ENCODE results near the gene IFITM2. TPM values are rescaled to one million over a fixed set of nuclear protein-coding genes. Genes with fewer than 3 reads are reported as not detected.

The IFITM2 gene
- total and polyA plus RNA-seq, 2 donors (not counting 1 experiment from before 2014, with no cell fraction given) = 51.2 to 714 TPM

DNA sequence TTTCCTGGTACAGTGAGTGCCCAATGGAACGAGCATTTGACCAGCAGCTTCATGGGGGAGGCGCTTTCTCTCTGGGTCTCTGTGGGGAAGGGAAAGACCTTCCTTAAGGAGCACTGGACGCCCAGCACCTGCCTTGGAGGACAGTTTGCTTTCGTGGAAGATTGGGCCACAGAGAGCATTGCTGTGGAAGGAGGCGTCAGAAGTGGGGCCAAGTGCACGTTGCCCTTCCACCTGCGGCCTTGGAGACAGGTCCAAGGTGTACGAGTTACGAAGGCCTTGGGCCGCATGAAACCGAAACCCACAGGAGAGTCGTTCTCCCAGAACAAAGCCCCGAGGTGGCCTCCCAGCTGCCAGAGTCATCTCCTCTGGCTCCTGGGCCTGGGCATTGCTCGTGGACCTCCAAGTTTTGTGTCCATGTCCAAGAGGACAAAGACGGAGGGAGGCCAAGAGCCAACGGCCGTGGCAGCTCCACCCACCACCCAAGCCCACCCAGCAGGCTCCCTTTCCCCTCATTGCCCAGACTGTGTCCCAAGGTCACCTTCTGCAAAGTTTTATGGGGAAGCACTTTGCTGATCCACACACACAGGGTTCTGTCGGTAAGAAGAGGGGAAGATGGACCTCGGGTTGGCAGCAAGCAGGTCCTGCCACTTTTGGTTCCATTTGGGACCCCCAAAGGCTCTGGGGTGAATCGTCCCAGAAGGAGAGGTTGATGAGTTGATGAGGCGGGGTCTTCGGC is 35.3 kb upstream of the IFITM2 start:
- peaks cover 4% of the 10 kb centered on the region for H3K4me1 ChIP-seq (ENCODE audit: control insufficient read depth, extremely low read depth, insufficient read depth, low read length)
- H2AFZ ChIP-seq (ENCODE audit: low read length) = no peak overlapping the region
- no peak overlapping the region for H3K27ac ChIP-seq (ENCODE audit: insufficient read depth, low read length)
- peaks cover 18% of the 10 kb centered on the region for H3K27me3 ChIP-seq (ENCODE audit: control insufficient read depth, insufficient read depth, low read length)
- H3K36me3 ChIP-seq (ENCODE audit: control insufficient read depth, insufficient read depth, low read length) = no peaks in the 10 kb centered on the region
- no peaks in the 10 kb centered on the region for H3K79me2 ChIP-seq (ENCODE audit: control insufficient read depth, insufficient read depth, low read length)
- no peak overlapping the region for H3K4me2 ChIP-seq (ENCODE audit: extremely low read depth, insufficient read depth, low read length)
- no peaks in the 10 kb centered on the region for H3K9me3 ChIP-seq (ENCODE audit: control insufficient read depth, insufficient read depth, low read depth, low read length)
- no peak overlapping the region for H3K9ac ChIP-seq (ENCODE audit: insufficient read depth, low read length)
- DNase-seq (ENCODE audit: low read depth in 2 of 2) = no peak
- TF ChIP-seq CTCF (conservative IDR thresholded peaks at IDR 0.05 in 1 of 2, IDR thresholded peaks at IDR 0.05 in 1 of 2; ENCODE audit: low read depth in 1 of 2, low read length in 2 of 2) = no peak
- no peak for TF ChIP-seq EZH2 (IDR thresholded peaks at IDR 0.05; ENCODE audit: low read length, missing control alignments)
- no peaks in the 10 kb centered on the region for H4K20me1 ChIP-seq (ENCODE audit: control insufficient read depth, extremely low read depth, insufficient read depth, low read length)
- H3K4me3 ChIP-seq (replicated peaks in 1 of 4; ENCODE audit: control extremely low read depth in 1 of 4, insufficient read depth in 1 of 4, low read depth in 3 of 4, low read length in 4 of 4) = no peak overlapping the region

DNA sequence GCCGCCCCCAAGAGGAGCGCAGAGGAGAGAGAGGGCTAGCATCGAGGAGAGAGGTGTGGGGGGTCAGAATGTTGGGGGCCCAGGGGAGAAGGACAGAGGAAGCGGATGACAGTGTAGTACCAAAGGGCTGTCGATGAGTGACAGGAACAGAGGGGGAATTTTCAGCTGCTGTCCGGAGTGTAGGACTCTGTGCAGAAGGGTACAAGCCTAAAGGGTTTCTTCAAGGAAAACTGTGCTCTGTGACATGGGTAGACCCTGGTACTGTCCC is 34.8 kb upstream of the IFITM2 start:
- peaks cover 23% of the 10 kb centered on the region for H3K27me3 ChIP-seq (ENCODE audit: control insufficient read depth, insufficient read depth, low read length)

DNA sequence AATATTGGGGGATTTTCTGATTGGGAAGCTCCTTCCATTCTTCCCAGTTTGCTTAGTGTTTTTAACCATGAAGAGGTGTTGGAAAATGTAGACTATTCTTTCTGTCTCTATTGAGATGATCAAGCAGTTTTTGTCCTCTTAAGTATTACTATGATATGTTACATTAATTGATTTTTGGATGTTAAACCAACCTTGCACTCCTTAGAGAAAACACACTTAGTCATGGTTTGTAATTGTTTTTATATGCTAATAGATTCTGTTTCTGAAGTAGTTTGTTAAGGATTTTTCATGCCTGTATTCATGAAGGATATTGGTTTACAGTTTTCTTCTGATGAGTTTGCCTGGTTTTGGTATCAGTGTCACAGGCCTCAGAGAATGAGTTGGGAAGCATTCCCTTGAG is 31.4 kb upstream of the IFITM2 start:
- Histone ChIP-seq H3K9ac (ENCODE audit: insufficient read depth, low read length) (no peak overlapping the region), H3K4me3 (replicated peaks in 1 of 4; ENCODE audit: control extremely low read depth in 1 of 4, insufficient read depth in 1 of 4, low read depth in 3 of 4, low read length in 4 of 4) (no peak overlapping the region), H3K27me3 (ENCODE audit: control insufficient read depth, insufficient read depth, low read length) (peaks cover 57% of the 10 kb centered on the region), H4K20me1 (ENCODE audit: control insufficient read depth, extremely low read depth, insufficient read depth, low read length) (no peaks in the 10 kb centered on the region), H3K36me3 (ENCODE audit: control insufficient read depth, insufficient read depth, low read length) (no peaks in the 10 kb centered on the region), H3K4me2 (ENCODE audit: extremely low read depth, insufficient read depth, low read length) (no peak overlapping the region), H3K27ac (ENCODE audit: insufficient read depth, low read length) (no peak overlapping the region), H3K4me1 (ENCODE audit: control insufficient read depth, extremely low read depth, insufficient read depth, low read length) (no peaks in the 10 kb centered on the region), H2AFZ (ENCODE audit: low read length) (no peak overlapping the region), H3K79me2 (ENCODE audit: control insufficient read depth, insufficient read depth, low read length) (no peaks in the 10 kb centered on the region), H3K9me3 (ENCODE audit: control insufficient read depth, insufficient read depth, low read depth, low read length) (no peaks in the 10 kb centered on the region)
- no peak for TF ChIP-seq CTCF (conservative IDR thresholded peaks at IDR 0.05 in 1 of 2, IDR thresholded peaks at IDR 0.05 in 1 of 2; ENCODE audit: low read depth in 1 of 2, low read length in 2 of 2)
- no peak for TF ChIP-seq EZH2 (IDR thresholded peaks at IDR 0.05; ENCODE audit: low read length, missing control alignments)
- no peak for DNase-seq (ENCODE audit: low read depth in 2 of 2)

More for the DNA sequence above, 34.8 kb upstream of the IFITM2 start:
- Histone ChIP-seq H3K4me2 (ENCODE audit: extremely low read depth, insufficient read depth, low read length) (no peak overlapping the region), H3K9ac (ENCODE audit: insufficient read depth, low read length) (no peak overlapping the region), H3K4me1 (ENCODE audit: control insufficient read depth, extremely low read depth, insufficient read depth, low read length) (no peaks in the 10 kb centered on the region), H3K4me3 (replicated peaks in 1 of 4; ENCODE audit: control extremely low read depth in 1 of 4, insufficient read depth in 1 of 4, low read depth in 3 of 4, low read length in 4 of 4) (no peak overlapping the region), H4K20me1 (ENCODE audit: control insufficient read depth, extremely low read depth, insufficient read depth, low read length) (no peaks in the 10 kb centered on the region), H3K79me2 (ENCODE audit: control insufficient read depth, insufficient read depth, low read length) (no peaks in the 10 kb centered on the region), H2AFZ (ENCODE audit: low read length) (no peak overlapping the region), H3K36me3 (ENCODE audit: control insufficient read depth, insufficient read depth, low read length) (no peaks in the 10 kb centered on the region), H3K27ac (ENCODE audit: insufficient read depth, low read length) (no peak overlapping the region), H3K9me3 (ENCODE audit: control insufficient read depth, insufficient read depth, low read depth, low read length) (no peaks in the 10 kb centered on the region)
- DNase-seq (ENCODE audit: low read depth in 2 of 2) = no peak
- TF ChIP-seq EZH2 (IDR thresholded peaks at IDR 0.05; ENCODE audit: low read length, missing control alignments) = no peak
- TF ChIP-seq CTCF (conservative IDR thresholded peaks at IDR 0.05 in 1 of 2, IDR thresholded peaks at IDR 0.05 in 1 of 2; ENCODE audit: low read depth in 1 of 2, low read length in 2 of 2) = no peak

All from fibroblast of lung (primary cell).